RPMI7951 (cell line): ENCODE results near the gene STK33. TPM values are rescaled to one million over a fixed set of nuclear protein-coding genes. Genes with fewer than 3 reads are reported as not detected.

Experiments
- DNase-seq: peaks from one replicate; pipeline ENCODE4 v3.0.0-alpha.2; 2012; ENCODE audit warnings: low read depth
- total RNA-seq: library from RNA; depleted of rRNA; stranded (reverse); fragments of >200 nt; shearing (Covaris generic); gene quantifications from 2 replicates; pipeline ENCODE4 v1.2.3, GENCODE V29; 2014

Gene STK33
- total RNA-seq, 1 experiment from 2014 or later, result 0.48 TPM

GRCh38 chr11:8603696-8604077 is 9.7 kb upstream of the STK33 start:
- DNase-seq, result no peak

DNA sequence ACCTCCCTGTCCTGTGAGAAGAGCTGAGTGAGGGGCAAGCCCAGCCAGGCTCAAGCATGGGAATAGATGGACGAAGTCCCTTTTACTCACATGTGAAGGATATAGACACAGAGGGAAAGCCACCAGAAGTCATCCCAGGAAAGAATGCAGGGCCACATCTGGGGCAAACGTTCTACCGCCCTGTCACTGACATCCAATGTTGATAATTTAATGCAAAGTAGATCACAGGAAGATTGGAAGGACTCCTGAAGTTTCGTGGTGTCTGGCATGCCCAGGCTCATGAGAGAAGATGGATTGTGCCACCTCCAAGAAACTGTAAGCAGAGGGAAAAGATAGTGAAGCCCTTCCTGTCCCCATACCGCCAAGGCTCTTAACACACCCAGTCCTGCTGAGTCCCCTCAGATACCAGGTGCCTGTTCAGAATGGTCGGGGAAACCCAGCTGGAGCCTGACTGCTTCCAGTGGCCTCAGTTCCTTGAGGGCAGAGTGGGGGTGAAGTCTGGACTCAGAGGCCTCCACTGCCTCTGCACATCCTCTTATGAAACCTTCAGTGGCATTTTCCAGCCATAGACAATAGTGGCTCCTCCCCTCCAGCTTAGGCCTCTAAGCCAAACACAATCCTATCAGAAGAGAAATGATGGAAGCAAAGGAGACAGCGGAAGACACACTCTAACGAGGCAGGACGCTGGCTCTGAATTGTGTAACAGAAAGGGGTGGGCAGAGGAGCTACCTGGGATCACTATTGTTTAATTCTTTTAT is 7.5 kb upstream of the STK33 start:
- DNase-seq, result no peak

DNA sequence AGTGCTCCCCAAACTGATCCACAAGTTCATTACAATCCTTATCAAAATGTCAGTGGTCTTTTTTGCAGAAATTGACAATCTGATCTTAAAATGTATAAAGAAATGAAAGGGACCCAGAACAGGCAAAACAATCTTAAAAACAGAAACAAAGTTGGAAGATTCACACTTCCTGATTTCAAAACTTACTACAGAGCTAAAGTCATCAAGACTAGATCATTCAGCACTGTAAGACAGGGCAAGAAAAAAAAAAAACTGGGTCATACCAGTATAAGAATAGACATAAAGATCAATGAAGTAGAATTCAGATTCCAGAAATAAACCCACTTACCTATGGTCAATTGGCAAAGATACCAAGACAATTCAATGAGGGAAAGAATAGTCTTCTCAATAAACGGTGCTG is 4.5 kb upstream of the STK33 start:
- no peak for DNase-seq

DNA sequence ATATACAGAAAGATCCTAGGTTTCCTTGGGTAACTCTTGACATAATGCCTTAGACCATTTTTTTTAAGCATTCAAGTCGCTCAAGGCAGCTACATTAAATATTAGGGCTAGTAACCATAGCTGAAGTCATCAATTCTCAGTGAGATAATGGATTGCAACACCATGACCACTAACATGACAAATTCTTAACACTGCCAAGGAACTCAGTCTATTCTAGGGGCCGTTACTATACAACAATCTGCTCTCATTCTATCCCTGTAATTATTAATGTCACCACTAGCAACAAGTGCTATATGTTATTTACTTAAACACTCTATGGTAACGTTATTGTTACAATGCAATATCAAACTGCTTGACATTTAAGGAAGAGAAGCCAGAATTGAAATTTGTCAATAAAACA is 3.2 kb upstream of the STK33 start:
- DNase-seq, result peak; percentile 41

- DNase-seq, result no peak
These were observed 2.5 kb upstream of the STK33 start for GRCh38 chr11:8596504-8597046.

DNA sequence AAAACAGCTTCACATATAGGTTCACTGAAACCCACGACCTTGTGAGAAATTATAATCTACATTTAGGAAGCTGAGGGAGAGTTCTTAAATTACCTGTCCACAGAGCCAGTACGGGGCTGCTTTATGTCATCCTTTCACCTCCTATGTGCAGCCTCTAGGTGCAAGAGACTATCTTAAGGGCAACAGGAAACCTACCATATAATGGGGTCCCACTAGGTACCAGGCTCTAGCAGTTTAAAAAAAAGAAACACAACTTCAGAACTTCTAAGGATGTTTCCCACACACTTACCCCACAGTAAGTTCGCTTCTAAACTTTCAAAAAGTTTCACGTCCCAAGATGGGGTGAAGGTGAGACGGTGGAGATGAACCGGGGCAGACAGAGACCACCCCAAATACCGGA is 573 bp downstream of the STK33 start:
- no peak for DNase-seq

DNA sequence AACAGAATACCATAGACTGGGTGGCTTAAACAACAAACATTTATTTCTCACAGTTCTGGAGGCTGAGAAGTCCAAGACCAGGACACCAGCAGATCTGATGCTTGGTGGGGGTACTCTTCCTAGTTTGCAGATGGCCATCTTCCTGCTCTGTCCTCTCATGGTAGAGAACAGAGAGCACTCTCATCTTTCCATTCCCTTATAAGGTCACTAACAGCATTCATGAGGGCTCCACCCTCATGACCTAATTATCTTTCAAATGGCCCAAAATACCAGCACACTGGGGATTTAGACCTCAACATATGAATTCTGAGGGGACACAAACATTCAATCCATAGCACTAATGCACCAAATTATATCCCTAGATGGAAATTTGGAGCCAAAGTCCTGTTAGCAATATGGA is 6.1 kb downstream of the STK33 start:
- DNase-seq, result no peak

- no peak for DNase-seq
These were observed 7.2 kb downstream of the STK33 start for GRCh38 chr11:8586805-8587204.

GRCh38 chr11:8586184-8586583 is 7.8 kb downstream of the STK33 start:
- no peak for DNase-seq

DNA sequence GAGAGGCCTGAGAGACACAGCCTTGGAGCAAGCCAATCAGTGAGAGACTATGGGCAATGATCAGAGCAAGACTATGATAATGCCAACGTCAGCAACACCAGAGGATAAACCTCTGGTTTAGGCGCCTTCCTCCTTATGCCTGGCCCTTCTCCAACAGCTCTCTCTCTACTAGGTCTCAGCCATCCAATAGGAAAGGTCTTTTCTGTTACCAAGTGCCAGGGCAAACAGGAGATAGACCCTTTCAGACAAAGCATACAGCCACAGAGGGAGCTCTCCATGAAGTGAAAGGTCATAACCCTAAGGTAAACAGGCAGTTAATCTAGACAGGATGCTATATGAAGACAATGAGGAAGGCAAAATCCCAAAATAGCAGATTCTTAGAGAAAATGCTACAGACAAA is 9.5 kb downstream of the STK33 start:
- no peak for DNase-seq

DNA sequence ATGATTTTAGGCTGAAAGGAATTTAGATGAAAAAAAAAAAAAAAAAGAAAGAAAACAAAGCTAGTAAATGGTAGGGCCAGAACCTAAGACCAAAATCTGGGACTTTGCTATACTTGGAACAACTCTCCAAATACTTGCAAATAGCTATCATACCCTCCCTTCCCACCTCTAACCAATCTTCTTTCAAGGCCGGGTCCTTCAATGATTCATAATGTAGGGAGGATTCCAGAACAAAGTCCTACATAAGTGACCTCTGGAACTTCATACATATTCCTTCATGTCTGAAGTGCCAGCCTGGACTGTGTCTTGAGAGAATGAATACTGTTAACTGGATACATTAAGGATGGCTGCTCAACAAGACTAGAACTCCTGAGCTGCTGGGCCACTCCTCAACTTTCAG is 9.9 kb downstream of the STK33 start:
- no peak for DNase-seq

DNA sequence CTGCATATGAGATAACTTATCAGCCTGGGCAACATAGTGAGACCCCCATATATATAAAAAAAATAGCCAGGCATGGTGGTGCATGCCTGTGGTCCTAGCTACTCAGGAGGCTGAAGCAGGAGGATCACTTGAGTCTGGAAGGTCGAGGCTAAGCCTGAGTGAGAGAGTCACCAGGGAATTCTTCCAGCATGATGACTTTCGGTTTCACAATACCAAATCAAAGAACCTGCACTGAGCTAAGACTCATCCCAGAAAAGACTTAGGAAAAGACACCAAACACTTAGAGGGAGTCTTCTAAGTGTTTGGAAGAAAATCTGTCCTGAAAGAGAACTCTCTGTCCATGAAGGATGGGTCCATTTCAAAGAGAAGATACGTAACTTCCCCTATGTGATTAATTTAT is 12.7 kb downstream of the STK33 start:
- no peak for DNase-seq

- no peak for DNase-seq
These were observed 16.0 kb downstream of the STK33 start for GRCh38 chr11:8577791-8578581.

- DNase-seq, result no peak
These were observed 19.2 kb downstream of the STK33 start for GRCh38 chr11:8574798-8575197.

GRCh38 chr11:8573777-8574176 is 20.3 kb downstream of the STK33 start:
- no peak for DNase-seq

GRCh38 chr11:8567602-8568198 is 26.3 kb downstream of the STK33 start:
- peak; percentile 24 for DNase-seq

DNA sequence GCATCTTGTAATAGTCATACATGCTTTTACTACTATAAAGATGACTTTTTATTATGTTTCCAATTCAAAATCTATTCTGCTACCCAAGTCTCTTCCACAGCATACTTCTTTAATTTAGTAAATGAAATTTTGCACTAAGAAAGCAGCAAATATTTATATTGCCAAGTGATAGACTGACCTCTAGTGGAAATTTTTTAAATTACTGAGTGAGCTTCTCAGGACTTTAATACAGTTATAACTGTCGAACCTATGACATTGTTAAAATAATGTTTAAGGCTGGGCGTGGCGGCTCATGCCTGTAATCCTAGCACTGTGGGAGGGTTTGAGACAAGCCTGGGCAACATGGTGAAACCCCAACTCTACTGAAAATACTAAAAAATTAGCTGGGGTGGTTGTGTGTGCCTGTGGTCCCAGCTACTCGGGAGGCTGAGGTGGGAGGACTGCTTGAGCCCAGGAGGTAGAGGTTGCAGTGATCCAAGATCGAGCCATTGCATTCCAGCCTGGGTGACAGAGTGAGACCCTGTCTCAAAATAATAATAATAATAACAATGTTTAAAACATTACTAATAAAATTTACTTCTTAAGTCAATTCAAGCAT is 27.3 kb downstream of the STK33 start:
- DNase-seq, result peak; percentile 45

GRCh38 chr11:8564526-8564925 is 29.5 kb downstream of the STK33 start:
- no peak for DNase-seq

GRCh38 chr11:8561461-8561860 is 32.6 kb downstream of the STK33 start:
- no peak for DNase-seq

DNA sequence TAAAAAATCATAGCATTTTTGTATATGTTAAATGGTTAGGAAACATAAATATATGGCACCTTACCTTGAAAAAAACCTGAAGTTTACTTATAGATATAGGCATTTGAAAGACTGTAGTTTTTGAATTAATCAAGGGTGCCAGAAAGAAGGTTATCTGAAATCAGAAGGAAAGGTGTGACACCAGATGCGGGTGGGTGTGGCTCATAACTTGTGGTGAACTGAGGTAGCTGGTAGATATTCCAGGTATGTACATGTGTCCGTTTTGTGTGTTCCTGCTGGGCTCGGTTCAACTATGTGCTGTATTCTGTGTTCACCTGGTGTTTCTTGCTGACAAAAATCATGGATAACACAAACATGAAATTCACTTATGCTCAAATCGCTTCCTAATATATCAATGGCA is 35.6 kb downstream of the STK33 start:
- no peak for DNase-seq

GRCh38 chr11:8545698-8546366 is 48.2 kb downstream of the STK33 start:
- DNase-seq, result no peak

DNA sequence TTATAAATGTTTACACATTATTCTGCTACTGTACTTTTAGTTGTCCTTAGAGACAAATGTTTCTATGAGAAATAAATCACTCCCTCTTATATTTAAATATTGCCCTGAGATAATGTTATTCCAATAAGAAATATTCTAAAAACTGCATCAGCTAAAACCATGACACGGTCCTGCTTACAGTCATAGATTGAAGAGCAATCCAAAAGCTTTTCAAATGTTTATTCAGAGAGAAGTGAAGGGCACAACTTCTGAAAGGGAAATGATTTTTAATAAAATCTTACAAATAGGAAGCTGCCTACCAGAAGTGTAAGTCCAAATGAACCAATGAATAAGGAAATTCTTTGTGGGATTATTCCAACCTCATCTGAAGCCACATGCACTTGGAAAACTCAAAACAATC is 49.2 kb downstream of the STK33 start:
- DNase-seq, result no peak
